H1 (cell line): ENCODE measurements around the gene SEMA6D.

ENCODE experiments used
- ATF3 ChIP-seq: IDR thresholded peaks from 2 replicates; pipeline ENCODE4 v1.6.1; 2011; ENCODE audit warnings: low read depth, mild to moderate bottlenecking, low read length; ENCODE audit not compliant: insufficient read depth
- CBX5 ChIP-seq: fragments of 300-800, 300-1000 bp; sonication (generic); IDR thresholded peaks from 2 replicates; pipeline ENCODE4 v1.7.1; 2016; ENCODE audit warnings: antibody characterized with exemption, low read length, low read depth
- CREB1 ChIP-seq: IDR thresholded peaks from 2 replicates; pipeline ENCODE4 v1.6.1; 2012; ENCODE audit warnings: inconsistent platforms
- CTCF ChIP-seq, 3 experiments: IDR thresholded peaks; 1 replicate in 2 of 3; 2 replicates in 1 of 3; pipeline versions ENCODE4 v1.5.1 to v1.6.1; 2011; ENCODE audit warnings: low read length in 3 of 3, mild to moderate bottlenecking in 3 of 3, inconsistent platforms in 2 of 3, low read depth in 1 of 3, moderate library complexity in 1 of 3; ENCODE audit not compliant: insufficient read depth in 1 of 3; ENCODE audit errors: control extremely low read depth in 1 of 3
- EZH2 ChIP-seq: fragments of 200-600 bp; sonication (generic); IDR thresholded peaks from 2 replicates; pipeline ENCODE4 v1.7.1; 2012; ENCODE audit warnings: low read depth, mild to moderate bottlenecking, moderate library complexity, low read length, inconsistent platforms; ENCODE audit not compliant: severe bottlenecking
- GABPA ChIP-seq: IDR thresholded peaks from 2 replicates; pipeline ENCODE4 v1.6.1; 2011; ENCODE audit warnings: mild to moderate bottlenecking, low read length, moderate library complexity, borderline replicate concordance; ENCODE audit not compliant: insufficient read depth
- JUN ChIP-seq: IDR thresholded peaks from 2 replicates; pipeline ENCODE4 v1.6.1; 2011; ENCODE audit warnings: low read depth, mild to moderate bottlenecking, improper control_type of control experiment, low read length
- POLR2A ChIP-seq, 2 experiments: IDR thresholded peaks; 1 replicate in 1 of 2; 2 replicates in 1 of 2; pipeline ENCODE4 v1.6.1; 2011; ENCODE audit warnings: low read depth in 2 of 2, low read length in 2 of 2, mild to moderate bottlenecking in 2 of 2; ENCODE audit errors: control extremely low read depth in 1 of 2
- SIN3A ChIP-seq, 2 experiments: IDR thresholded peaks in 1 of 2; conservative IDR thresholded peaks in 1 of 2; 2 replicates each; pipeline ENCODE4 v1.6.1; 2011 to 2012; ENCODE audit warnings: low read length in 2 of 2, improper control_type of control experiment in 1 of 2, low read depth in 1 of 2, mild to moderate bottlenecking in 1 of 2
- TBP ChIP-seq: IDR thresholded peaks from 2 replicates; pipeline ENCODE4 v1.6.1; 2011; ENCODE audit warnings: low read depth, low read length, improper control_type of control experiment
- TCF12 ChIP-seq: IDR thresholded peaks from 2 replicates; pipeline ENCODE4 v1.6.1; 2011; ENCODE audit warnings: low read depth, mild to moderate bottlenecking, low read length
- ZNF274 ChIP-seq: IDR thresholded peaks from 2 replicates; pipeline ENCODE4 v1.7.0; 2012; ENCODE audit warnings: low read length, borderline replicate concordance; ENCODE audit errors: extremely low read depth

GRCh38 chr15:47781527-47781926 lies 64.2 kb downstream of the SEMA6D start:
- TF ChIP-seq CTCF (IDR thresholded peaks at IDR 0.05; ENCODE audit: control extremely low read depth in 1 of 3, insufficient read depth in 1 of 3, low read depth in 1 of 3, low read length in 3 of 3) (no peak), GABPA (no peak), SIN3A (conservative IDR thresholded peaks at IDR 0.05 in 1 of 2, IDR thresholded peaks at IDR 0.05 in 1 of 2; ENCODE audit: low read depth in 1 of 2, low read length in 2 of 2) (no peak), POLR2A (IDR thresholded peaks at IDR 0.05; ENCODE audit: control extremely low read depth in 1 of 2, low read depth in 2 of 2, low read length in 2 of 2) (no peak), ATF3 (no peak), ZNF274 (no peak), EZH2 (no peak), JUN (no peak), TBP (no peak), TCF12 (no peak), CREB1 (no peak), CBX5 (no peak)
